Stromal cell of bone marrow (primary cell): ENCODE measurements around the gene CUX1.

Experiments
- DNase-seq: peaks from one replicate; pipeline ENCODE4 v3.0.0-alpha.2; 2012; ENCODE audit warnings: low read depth

The CUX1 gene

DNA sequence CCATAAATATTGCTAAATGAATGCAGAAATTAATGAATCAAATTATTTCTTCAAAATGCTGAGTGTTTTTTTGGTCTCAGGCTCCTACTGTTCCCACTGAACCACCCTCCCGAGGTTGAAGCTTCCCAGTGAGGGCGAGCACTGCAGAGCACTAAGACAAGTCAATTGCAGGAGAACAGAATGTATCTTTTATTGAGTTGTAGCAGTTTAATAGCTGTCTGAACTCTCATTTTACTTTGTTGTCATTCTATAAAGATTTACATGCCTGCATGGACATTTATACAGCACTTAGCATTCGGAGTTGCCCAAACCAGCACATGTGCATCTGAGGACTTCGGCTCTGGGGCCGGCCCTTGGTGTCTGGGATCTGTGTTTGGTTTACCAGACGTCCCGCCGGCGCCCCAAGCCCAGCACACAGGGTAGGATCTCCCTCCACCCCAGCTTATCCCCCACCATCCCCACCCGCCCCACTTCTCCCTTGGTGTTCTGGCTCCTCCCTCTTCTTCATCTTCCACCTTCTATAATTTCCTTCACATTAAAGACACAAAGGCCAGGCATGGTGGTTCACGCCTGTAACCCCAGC is 258.2 kb downstream of the CUX1 start:
- no peak for DNase-seq

GRCh38 chr7:102077081-102077480 is 259.7 kb downstream of the CUX1 start:
- DNase-seq, result no peak

- DNase-seq, result no peak
Observed at GRCh38 chr7:102079140-102080018, 262.0 kb downstream of the CUX1 start.

- DNase-seq, result no peak
Observed at GRCh38 chr7:102080019-102080433, 262.6 kb downstream of the CUX1 start.

GRCh38 chr7:102080434-102081243 is 263.2 kb downstream of the CUX1 start:
- DNase-seq, result peak; percentile 3

- DNase-seq, result no peak
Observed at GRCh38 chr7:102081244-102081627, 263.8 kb downstream of the CUX1 start.

DNA sequence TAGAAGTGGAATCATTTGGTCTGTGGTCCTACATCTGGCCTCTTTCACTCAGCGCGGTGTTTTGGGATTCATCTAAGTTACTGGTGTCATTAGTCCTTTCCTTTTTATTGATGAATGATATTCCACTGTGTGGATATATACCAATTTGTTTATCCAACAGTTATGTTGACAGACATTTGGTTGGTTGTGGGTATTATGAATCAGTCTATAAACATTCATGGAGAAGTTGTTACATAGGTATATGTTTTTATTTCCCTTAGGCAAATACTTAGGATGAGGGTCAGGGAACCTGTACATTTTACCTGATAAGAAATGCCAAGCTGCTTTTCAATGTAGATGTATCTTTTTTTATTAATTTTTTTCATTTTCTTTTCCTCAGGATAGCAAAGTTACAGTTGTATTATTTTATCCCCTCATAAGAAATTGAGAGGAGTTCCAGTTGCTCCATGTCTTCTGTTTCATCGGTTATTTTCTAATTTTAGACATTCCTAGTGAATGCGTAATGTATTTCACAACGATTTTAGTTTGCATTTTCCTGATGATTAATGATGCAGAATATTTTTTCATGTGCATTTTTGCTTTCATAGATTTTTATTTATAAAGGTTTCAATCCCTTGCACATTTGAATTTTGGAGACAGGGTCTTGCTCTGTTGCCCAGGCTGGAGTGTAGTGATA is 265.4 kb downstream of the CUX1 start:
- DNase-seq, result no peak

GRCh38 chr7:102085218-102085772 is 267.9 kb downstream of the CUX1 start:
- no peak for DNase-seq

DNA sequence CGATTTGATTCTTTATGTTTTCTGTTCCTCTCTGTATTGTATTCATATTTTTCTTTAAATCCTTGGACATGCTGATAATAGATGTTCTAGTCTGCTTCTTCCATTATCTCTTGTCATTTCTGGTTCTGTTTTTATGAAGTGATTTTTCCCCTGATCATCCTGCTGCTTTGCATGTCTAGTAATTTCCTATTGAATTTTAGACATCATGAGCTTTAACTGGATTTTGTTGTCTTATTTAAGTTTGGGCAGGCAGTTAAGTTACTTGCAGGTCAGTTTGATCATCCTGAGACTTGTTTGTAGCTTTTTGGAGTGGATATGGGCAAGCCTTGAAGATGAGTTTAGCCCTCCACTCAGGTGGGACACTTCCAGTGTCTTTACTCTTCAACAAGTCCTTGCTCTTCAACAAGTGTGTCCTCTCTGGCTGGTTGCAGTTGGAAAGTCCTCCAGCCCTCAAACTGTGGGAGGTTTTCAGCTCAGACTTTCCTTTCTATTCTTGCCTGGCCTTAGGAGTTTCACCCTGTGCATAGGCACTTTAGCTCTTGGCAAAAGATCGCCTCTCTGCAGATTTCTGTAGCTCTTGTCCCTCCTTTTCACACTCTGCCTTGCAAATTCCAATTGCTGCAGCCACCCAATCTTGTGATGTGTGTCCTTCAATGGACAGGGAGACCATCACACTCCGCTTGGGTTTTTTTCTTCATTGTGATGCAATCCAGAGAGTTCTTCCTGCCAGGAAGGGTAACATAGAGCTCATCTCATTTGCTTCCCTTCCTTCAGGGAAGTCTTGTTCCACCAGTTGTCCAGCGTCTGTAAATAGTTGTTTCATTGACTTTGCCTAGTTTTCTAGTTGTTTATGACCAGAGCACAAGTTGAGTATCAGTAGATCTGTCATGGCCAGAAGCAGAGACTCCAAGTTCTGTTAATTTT is 272.0 kb downstream of the CUX1 start:
- DNase-seq, result no peak

GRCh38 chr7:102093599-102094315 is 276.3 kb downstream of the CUX1 start:
- no peak for DNase-seq

DNA sequence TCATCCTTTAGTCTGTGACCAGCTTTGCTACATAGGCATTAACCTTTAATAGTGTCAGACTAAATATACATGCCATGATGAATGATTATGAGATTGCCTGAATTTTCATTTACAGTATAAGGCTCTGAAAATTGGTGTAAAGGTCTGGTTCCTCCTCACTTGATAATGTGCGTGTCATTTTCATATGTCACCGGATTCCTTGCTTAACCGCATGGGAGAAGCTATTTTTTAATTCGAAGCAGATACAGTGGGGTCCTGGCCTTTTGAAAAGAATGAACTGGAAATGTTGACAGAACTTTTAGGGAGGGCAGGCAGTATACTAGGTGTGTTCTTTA is 276.9 kb downstream of the CUX1 start:
- no peak for DNase-seq

GRCh38 chr7:102095321-102096011 is 278.0 kb downstream of the CUX1 start:
- DNase-seq, result no peak

DNA sequence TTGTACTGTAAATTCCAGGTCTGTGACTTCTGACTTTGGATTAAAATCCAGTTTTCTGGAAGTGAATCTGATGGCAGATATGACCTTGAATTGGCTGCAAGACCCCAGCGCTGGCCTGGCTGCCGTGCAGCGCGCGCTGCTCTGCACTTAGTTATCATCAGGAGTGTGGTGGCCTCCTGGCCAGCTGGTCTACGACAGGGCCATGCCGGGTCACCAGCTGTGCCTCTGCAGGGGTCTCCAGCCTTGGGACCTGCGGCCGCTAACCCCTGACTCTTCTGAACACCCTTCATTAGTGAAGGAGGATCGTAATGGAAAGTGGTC is 278.5 kb downstream of the CUX1 start:
- no peak for DNase-seq

- no peak for DNase-seq
Observed at GRCh38 chr7:102096706-102097427, 279.4 kb downstream of the CUX1 start.

DNA sequence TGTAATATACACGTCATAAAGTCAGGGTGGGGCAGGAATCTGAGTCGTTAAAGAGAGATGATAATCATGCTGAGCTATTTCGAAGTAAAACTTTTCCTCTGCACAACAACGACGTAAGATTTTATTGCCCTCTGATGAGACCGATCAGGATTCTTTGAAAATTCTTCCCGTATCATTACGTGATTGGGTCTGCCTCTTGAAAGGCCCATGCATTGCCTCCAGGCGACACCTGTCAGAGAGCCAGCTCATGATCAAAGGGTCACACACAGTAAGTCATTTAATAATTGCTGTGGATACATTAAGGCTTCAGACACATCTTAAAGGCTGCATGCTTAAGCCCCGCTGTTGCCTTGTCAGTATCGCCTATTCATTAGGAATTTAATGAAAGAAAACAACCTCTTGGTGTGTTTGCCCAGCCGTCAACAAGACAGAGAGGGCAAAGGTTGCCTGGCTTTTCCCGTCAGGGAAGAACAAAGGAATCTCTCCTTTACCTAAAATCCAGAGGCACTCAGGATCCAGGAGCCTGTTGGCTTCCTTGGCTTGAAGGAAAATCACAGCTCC is 280.3 kb downstream of the CUX1 start:
- DNase-seq, result no peak

GRCh38 chr7:102098986-102099385 is 281.6 kb downstream of the CUX1 start:
- no peak for DNase-seq

- no peak for DNase-seq
Observed at GRCh38 chr7:102099474-102099873, 282.0 kb downstream of the CUX1 start.

DNA sequence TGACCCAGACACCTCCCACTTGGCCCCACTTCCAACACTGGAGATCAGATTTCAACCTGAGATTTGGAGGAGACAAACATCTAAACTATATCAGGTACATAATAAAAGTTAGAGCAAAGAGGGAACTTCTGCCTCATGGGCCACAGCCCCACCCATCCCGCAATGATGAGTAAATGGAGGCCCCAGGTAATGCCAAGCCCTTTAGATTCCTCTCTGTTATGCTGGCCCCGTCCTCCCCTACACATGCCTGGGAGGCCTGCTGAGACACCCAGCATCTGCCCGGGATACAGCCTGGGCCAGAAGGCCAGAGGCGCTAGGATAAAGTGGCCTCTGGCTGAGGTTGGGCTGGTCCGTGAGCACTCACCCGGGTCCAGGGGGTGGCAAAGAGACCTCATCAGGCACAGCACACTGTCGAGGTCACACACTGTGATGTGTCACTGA is 283.7 kb downstream of the CUX1 start:
- no peak for DNase-seq

GRCh38 chr7:102101926-102102325 is 284.5 kb downstream of the CUX1 start:
- DNase-seq, result no peak
